ENCODE measurements around the gene SESN1. TPM values are rescaled to one million over a fixed set of nuclear protein-coding genes. Genes with fewer than 3 reads are reported as not detected.

Gene SESN1
- polyA plus RNA-seq, 2 donors = 11.1 to 14.8 TPM

DNA sequence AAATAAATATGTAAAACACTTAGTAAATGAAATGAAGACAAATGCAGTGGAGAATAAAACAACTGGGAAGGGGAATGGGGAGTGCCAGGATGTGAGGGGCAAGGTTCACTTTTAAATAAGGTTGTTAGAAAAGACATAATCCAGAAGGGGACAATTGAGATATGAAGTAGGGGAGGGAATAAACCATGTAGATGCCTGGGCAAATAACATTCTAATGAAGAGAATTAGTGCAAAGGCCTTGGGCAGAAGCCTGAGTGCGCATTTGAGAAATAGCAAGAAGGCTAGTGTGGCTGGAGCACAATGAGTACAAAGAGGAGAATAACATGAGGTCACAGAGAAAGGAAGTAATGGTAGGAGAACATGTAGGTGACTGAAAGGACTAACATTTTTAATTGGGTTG is 3.0 kb upstream of the SESN1 start:
- WGBS, 2 donors = 82 to 97% methylated on average over 1 of the region's 1 CpG
- H3K36me3 ChIP-seq (ENCODE audit: control insufficient read depth in 2 of 2, insufficient read depth in 2 of 2, low read length in 1 of 2) = no peaks in the 10 kb centered on the region
- H3K27ac ChIP-seq (ENCODE audit: low read depth in 2 of 2, low read length in 1 of 2) = no peak overlapping the region
- H3K4me1 ChIP-seq (ENCODE audit: control insufficient read depth in 2 of 2, insufficient read depth in 2 of 2, low read length in 1 of 2) = no peaks in the 10 kb centered on the region
- H3K27me3 ChIP-seq (ENCODE audit: control insufficient read depth in 1 of 2, insufficient read depth in 2 of 2, low read length in 2 of 2) = no peaks in the 10 kb centered on the region
- no peaks in the 10 kb centered on the region for H3K9me3 ChIP-seq (ENCODE audit: control insufficient read depth in 2 of 2, insufficient read depth in 1 of 2, low read depth in 1 of 2, low read length in 1 of 2)
- no peak overlapping the region for H3K4me3 ChIP-seq (ENCODE audit: low read depth in 1 of 2, low read length in 2 of 2)

DNA sequence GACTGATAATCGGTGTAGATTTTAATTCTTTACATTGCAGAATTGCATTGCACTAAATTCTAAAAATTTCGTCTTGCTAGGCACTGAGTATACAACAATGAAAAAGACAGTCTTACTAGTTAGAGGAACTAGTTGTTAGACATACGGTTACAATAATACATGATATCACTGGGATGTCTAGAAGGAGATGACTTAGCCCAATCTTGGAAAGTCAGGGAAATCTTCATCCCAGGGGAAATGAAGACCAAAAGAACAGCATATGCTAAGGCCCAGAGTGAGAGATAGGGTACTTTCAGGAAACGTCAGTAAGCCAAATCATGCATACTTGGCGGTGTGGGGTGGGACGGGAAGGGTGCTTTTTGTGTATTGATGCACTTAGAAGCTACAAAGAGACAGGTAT is 1.6 kb upstream of the SESN1 start:
- H3K27me3 ChIP-seq (ENCODE audit: control insufficient read depth in 1 of 2, insufficient read depth in 2 of 2, low read length in 2 of 2) = no peaks in the 10 kb centered on the region
- no peaks in the 10 kb centered on the region for H3K9me3 ChIP-seq (ENCODE audit: control insufficient read depth in 2 of 2, insufficient read depth in 1 of 2, low read depth in 1 of 2, low read length in 1 of 2)
- peak overlapping the region in 1 of 2 donors; percentile 82 for H3K4me3 ChIP-seq (ENCODE audit: low read depth in 1 of 2, low read length in 2 of 2)
- H3K36me3 ChIP-seq (ENCODE audit: control insufficient read depth in 2 of 2, insufficient read depth in 2 of 2, low read length in 1 of 2) = no peaks in the 10 kb centered on the region
- 40 to 45% methylated on average over 6 of the region's 6 CpGs for WGBS, 2 donors
- H3K27ac ChIP-seq (ENCODE audit: low read depth in 2 of 2, low read length in 1 of 2) = no peak overlapping the region
- H3K4me1 ChIP-seq (ENCODE audit: control insufficient read depth in 2 of 2, insufficient read depth in 2 of 2, low read length in 1 of 2) = peaks cover 0 to 2% of the 10 kb centered on the region in 2 donors

DNA sequence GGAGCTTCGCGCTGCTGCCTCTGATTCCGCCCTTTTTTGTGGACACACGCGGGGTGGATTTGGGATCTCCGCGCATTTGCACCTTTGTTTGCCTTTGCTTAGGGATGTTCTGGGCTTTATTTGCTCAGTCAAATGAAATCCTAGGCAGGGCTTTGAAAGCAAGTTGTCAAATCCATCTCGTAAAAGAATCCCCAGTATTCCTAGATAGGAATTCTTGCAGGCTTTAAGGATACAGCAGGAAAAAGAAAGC is 1.1 kb upstream of the SESN1 start:
- Histone ChIP-seq H3K36me3 (ENCODE audit: control insufficient read depth in 2 of 2, insufficient read depth in 2 of 2, low read length in 1 of 2) (no peaks in the 10 kb centered on the region), H3K9me3 (ENCODE audit: control insufficient read depth in 2 of 2, insufficient read depth in 1 of 2, low read depth in 1 of 2, low read length in 1 of 2) (no peaks in the 10 kb centered on the region), H3K27ac (ENCODE audit: low read depth in 2 of 2, low read length in 1 of 2) (peak overlapping the region; percentile 96 to 99), H3K27me3 (ENCODE audit: control insufficient read depth in 1 of 2, insufficient read depth in 2 of 2, low read length in 2 of 2) (no peaks in the 10 kb centered on the region), H3K4me1 (ENCODE audit: control insufficient read depth in 2 of 2, insufficient read depth in 2 of 2, low read length in 1 of 2) (peaks cover 0 to 2% of the 10 kb centered on the region in 2 donors), H3K4me3 (ENCODE audit: low read depth in 1 of 2, low read length in 2 of 2) (peak overlapping the region; percentile 76 to 82)
- 1% methylated on average over 8 of the region's 8 CpGs for WGBS, 2 donors

DNA sequence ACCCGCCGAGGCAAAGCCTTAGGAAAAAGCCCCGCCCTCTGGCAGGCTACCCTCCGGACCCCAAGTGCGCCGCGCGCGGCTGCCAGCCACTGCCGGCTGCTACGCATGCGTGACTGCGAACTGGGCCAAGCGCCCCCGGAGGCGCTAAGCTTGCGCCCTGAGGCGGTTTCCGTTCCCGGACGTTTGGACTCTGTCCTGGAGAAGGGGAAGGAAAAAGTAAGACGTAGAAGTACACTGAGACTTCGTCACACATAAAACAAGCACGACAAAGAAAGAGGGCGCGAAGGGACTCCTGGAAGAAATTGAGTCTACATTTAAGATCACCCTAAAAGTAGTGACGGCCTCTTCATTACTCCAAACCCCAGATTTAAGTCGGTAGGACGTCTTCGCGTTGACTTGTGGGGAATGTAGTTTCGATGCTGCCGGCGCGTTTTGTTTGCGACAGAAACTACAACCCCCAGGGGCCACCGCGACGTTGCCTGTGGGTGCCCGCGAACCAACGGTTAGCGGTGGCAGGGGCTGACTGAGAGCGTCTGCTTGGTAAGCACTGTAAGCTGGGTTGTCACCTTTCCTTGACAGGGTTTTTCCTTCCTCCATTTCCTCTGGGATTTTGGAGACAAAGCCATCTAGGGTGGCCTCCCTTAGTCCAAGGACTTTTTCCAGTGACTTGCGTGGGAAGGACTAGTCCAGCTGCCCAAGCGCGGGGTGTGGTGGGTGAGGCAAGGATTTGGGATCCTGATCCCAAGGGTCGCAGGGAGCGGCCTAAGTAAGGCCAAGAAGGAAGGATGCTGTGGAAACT is 589 bp upstream of the SESN1 start, which contains the start of gene CEP57L1:
Gene CEP57L1, plus strand, starts transcription at position 472 of the 799 bp plus-strand sequence. CDS start 49,715 bp downstream, outside the sequence.
- Histone ChIP-seq H3K36me3 (ENCODE audit: control insufficient read depth in 2 of 2, insufficient read depth in 2 of 2, low read length in 1 of 2) (no peaks in the 10 kb centered on the region), H3K27me3 (ENCODE audit: control insufficient read depth in 1 of 2, insufficient read depth in 2 of 2, low read length in 2 of 2) (no peaks in the 10 kb centered on the region), H3K4me3 (ENCODE audit: low read depth in 1 of 2, low read length in 2 of 2) (peak within 1 kb of the TSS; percentile 76 to 82), H3K9me3 (ENCODE audit: control insufficient read depth in 2 of 2, insufficient read depth in 1 of 2, low read depth in 1 of 2, low read length in 1 of 2) (no peaks in the 10 kb centered on the region), H3K27ac (ENCODE audit: low read depth in 2 of 2, low read length in 1 of 2) (peak within 1 kb of the TSS; percentile 96 to 99), H3K4me1 (ENCODE audit: control insufficient read depth in 2 of 2, insufficient read depth in 2 of 2, low read length in 1 of 2) (peaks cover 0 to 4% of the 10 kb centered on the region in 2 donors)
- WGBS, 2 donors = 0% methylated on average over 46 to 49 of the region's 49 CpGs

DNA sequence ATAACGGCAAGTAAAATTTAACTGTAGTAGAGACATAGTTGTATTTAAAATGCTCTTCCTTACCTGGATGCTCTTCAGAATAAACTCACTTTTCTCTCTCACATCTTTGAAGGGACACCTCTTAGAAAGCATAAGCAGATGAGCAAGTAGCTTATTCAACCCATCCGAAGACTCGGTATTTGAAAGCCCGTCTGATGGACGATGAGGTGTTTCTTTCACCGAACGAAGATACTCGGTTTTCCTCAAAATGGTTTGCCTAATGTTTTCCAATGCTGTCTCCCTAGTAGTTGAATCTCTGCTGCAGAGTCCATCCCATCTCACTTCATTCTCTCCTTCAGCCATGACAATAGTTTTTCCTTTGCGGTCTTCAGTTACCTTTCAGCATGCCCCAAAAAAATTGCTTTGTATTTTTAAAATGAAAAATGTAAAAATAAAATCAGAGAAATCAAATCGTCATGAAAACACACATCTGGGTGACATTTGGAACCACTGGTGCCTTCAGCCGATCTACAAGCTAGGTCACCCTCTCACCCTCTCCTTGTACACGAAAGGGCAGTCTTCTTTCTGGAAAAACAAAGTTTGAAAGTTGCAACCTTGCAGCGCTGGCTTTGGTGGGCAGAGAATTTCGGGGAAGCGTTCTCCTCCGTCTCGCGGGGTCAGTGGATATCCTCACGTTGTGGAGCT is 772 bp downstream of the SESN1 start:
- no peaks in the 10 kb centered on the region for H3K9me3 ChIP-seq (ENCODE audit: control insufficient read depth in 2 of 2, insufficient read depth in 1 of 2, low read depth in 1 of 2, low read length in 1 of 2)

GRCh38 chr6:109092074-109092473 is 2.6 kb downstream of the SESN1 start:
- Histone ChIP-seq H3K27ac (ENCODE audit: low read depth in 2 of 2, low read length in 1 of 2) (no peak overlapping the region), H3K9me3 (ENCODE audit: control insufficient read depth in 2 of 2, insufficient read depth in 1 of 2, low read depth in 1 of 2, low read length in 1 of 2) (no peaks in the 10 kb centered on the region), H3K36me3 (ENCODE audit: control insufficient read depth in 2 of 2, insufficient read depth in 2 of 2, low read length in 1 of 2) (no peaks in the 10 kb centered on the region), H3K27me3 (ENCODE audit: control insufficient read depth in 1 of 2, insufficient read depth in 2 of 2, low read length in 2 of 2) (no peaks in the 10 kb centered on the region), H3K4me3 (ENCODE audit: low read depth in 1 of 2, low read length in 2 of 2) (peak overlapping the region in 1 of 2 donors; percentile 29), H3K4me1 (ENCODE audit: control insufficient read depth in 2 of 2, insufficient read depth in 2 of 2, low read length in 1 of 2) (peaks cover 0 to 4% of the 10 kb centered on the region in 2 donors)
- WGBS, 2 donors = 56 to 63% methylated on average over 1 of the region's 1 CpG

More for the DNA sequence above, 772 bp downstream of the SESN1 start:
- H3K36me3 ChIP-seq (ENCODE audit: control insufficient read depth in 2 of 2, insufficient read depth in 2 of 2, low read length in 1 of 2) = no peaks in the 10 kb centered on the region
- H3K4me3 ChIP-seq (ENCODE audit: low read depth in 1 of 2, low read length in 2 of 2) = peak overlapping the region; percentile 76 to 82
- peaks cover 0 to 4% of the 10 kb centered on the region in 2 donors for H3K4me1 ChIP-seq (ENCODE audit: control insufficient read depth in 2 of 2, insufficient read depth in 2 of 2, low read length in 1 of 2)
- 0 to 1% methylated on average over 19 of the region's 19 CpGs for WGBS, 2 donors
- peak overlapping the region; percentile 96 to 99 for H3K27ac ChIP-seq (ENCODE audit: low read depth in 2 of 2, low read length in 1 of 2)
- no peaks in the 10 kb centered on the region for H3K27me3 ChIP-seq (ENCODE audit: control insufficient read depth in 1 of 2, insufficient read depth in 2 of 2, low read length in 2 of 2)

DNA sequence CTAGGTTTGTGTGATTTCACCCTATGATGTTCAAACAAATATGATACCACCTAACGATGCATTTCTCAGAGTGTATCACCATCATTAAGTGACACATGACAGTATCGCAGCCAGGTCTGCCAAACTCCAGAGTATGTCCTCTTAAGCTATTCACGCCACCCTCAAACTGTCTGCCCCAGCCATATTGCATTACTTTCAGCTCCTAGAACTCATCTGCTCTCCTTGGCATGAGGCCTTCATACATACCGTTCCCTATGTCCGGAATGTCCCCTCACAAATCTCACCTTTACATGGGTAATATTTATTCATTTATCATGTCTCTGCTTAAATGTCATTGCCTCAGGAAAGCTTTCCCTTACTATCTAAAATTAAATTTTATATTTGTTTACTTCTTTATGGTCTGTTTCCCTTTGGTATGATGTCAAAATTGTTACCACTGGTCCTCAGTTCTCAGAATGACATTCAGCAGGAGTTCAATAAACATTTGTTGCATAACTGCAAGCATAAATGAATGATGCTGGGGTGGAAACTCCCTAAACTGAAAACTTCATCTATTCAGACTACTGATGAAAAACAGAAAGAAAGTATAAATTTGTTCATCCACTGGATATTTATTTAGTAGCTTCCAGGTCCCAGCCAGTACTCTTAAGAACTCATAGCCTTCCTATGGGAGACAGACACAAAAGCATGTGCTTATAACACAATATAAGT is 3.2 kb downstream of the SESN1 start:
- Histone ChIP-seq H3K4me3 (ENCODE audit: low read depth in 1 of 2, low read length in 2 of 2) (no peak overlapping the region), H3K36me3 (ENCODE audit: control insufficient read depth in 2 of 2, insufficient read depth in 2 of 2, low read length in 1 of 2) (no peaks in the 10 kb centered on the region), H3K27ac (ENCODE audit: low read depth in 2 of 2, low read length in 1 of 2) (no peak overlapping the region), H3K27me3 (ENCODE audit: control insufficient read depth in 1 of 2, insufficient read depth in 2 of 2, low read length in 2 of 2) (no peaks in the 10 kb centered on the region), H3K4me1 (ENCODE audit: control insufficient read depth in 2 of 2, insufficient read depth in 2 of 2, low read length in 1 of 2) (peaks cover 0 to 4% of the 10 kb centered on the region in 2 donors), H3K9me3 (ENCODE audit: control insufficient read depth in 2 of 2, insufficient read depth in 1 of 2, low read depth in 1 of 2, low read length in 1 of 2) (no peaks in the 10 kb centered on the region)
- WGBS, 2 donors = 94 to 95% methylated on average over 5 of the region's 5 CpGs

DNA sequence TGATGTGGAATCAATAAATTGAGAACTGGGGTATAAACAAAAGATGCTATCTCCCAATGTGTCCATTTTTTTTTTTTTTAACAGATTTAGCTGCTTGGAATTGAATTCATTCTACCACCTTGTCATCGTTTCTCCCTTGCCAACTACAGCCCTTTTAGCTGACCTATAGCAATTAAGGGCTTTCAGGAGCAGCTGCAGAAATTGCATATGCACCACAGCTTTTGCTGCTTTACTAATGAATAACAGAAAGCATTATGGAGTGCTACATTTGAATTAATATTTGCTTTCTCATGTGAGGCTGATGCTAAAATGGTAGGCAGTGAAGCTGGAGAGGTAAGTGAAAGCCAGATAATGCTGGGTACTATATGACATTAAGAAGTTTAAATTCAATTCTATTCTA is 5.7 kb downstream of the SESN1 start:
- Histone ChIP-seq H3K4me1 (ENCODE audit: control insufficient read depth in 2 of 2, insufficient read depth in 2 of 2, low read length in 1 of 2) (peaks cover 0 to 4% of the 10 kb centered on the region in 2 donors), H3K27me3 (ENCODE audit: control insufficient read depth in 1 of 2, insufficient read depth in 2 of 2, low read length in 2 of 2) (no peaks in the 10 kb centered on the region), H3K4me3 (ENCODE audit: low read depth in 1 of 2, low read length in 2 of 2) (no peak overlapping the region), H3K36me3 (ENCODE audit: control insufficient read depth in 2 of 2, insufficient read depth in 2 of 2, low read length in 1 of 2) (no peaks in the 10 kb centered on the region), H3K27ac (ENCODE audit: low read depth in 2 of 2, low read length in 1 of 2) (no peak overlapping the region), H3K9me3 (ENCODE audit: control insufficient read depth in 2 of 2, insufficient read depth in 1 of 2, low read depth in 1 of 2, low read length in 1 of 2) (no peaks in the 10 kb centered on the region)
- 63 to 80% methylated on average over 1 of the region's 1 CpG for WGBS, 2 donors

DNA sequence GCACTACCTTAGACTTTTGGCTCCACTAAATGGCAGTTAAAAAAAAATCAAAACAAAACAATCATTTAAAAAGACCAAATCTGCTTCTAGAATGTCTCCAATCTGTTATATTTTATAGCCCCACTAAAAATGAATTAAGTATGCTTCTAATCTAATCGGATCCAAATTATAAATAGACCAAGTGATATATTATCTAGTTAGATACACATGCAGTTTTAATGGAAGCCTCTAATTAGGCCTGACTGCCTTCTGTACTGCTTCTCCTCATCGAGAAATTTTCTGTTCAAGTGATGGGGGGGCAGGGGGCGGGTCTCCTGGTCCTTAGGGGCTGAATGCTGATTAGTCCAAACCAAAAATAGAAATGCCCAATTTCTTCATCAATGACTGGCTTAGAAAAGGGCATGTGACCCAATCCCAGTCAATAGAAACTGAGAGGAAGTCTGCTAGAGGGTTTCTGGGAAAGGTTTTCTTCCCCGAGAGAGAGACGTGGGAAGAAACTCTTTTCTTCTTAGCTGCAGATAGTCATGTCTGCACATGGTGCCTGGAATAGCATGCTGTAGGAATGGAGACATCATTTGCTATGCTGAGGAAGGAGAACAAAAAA is 6.9 kb downstream of the SESN1 start:
- H3K36me3 ChIP-seq (ENCODE audit: control insufficient read depth in 2 of 2, insufficient read depth in 2 of 2, low read length in 1 of 2) = no peaks in the 10 kb centered on the region
- 70 to 72% methylated on average over 5 of the region's 5 CpGs for WGBS, 2 donors
- H3K4me3 ChIP-seq (ENCODE audit: low read depth in 1 of 2, low read length in 2 of 2) = no peak overlapping the region
- no peak overlapping the region for H3K27ac ChIP-seq (ENCODE audit: low read depth in 2 of 2, low read length in 1 of 2)
- H3K9me3 ChIP-seq (ENCODE audit: control insufficient read depth in 2 of 2, insufficient read depth in 1 of 2, low read depth in 1 of 2, low read length in 1 of 2) = no peaks in the 10 kb centered on the region
- H3K4me1 ChIP-seq (ENCODE audit: control insufficient read depth in 2 of 2, insufficient read depth in 2 of 2, low read length in 1 of 2) = peaks cover 0 to 4% of the 10 kb centered on the region in 2 donors
- no peaks in the 10 kb centered on the region for H3K27me3 ChIP-seq (ENCODE audit: control insufficient read depth in 1 of 2, insufficient read depth in 2 of 2, low read length in 2 of 2)
